A204.1 (cell line): ENCODE results near the gene FHOD3.

Experiments
- FAIRE-seq: peaks from 2 replicates; lab custom pipeline; 2012; peaks lifted over from hg19 to GRCh38; lab: Jason Lieb, UNC

Gene FHOD3

GRCh38 chr18:36522509-36522908 is 225.0 kb downstream of the FHOD3 start:
- no peak for FAIRE-seq

GRCh38 chr18:36525913-36526312 is 228.4 kb downstream of the FHOD3 start:
- no peak for FAIRE-seq

GRCh38 chr18:36526611-36527010 is 229.1 kb downstream of the FHOD3 start:
- no peak for FAIRE-seq

- no peak for FAIRE-seq
Observed at GRCh38 chr18:36527051-36527450, 229.5 kb downstream of the FHOD3 start.

GRCh38 chr18:36527740-36528455 is 230.4 kb downstream of the FHOD3 start:
- FAIRE-seq, result no peak

- FAIRE-seq, result no peak
Observed at GRCh38 chr18:36529747-36530146, 232.2 kb downstream of the FHOD3 start.

- FAIRE-seq, result no peak
Observed at GRCh38 chr18:36530676-36531405, 233.3 kb downstream of the FHOD3 start.

GRCh38 chr18:36531636-36532035 is 234.1 kb downstream of the FHOD3 start:
- FAIRE-seq, result no peak

GRCh38 chr18:36532394-36532793 is 234.9 kb downstream of the FHOD3 start:
- FAIRE-seq, result no peak

GRCh38 chr18:36532815-36533214 is 235.3 kb downstream of the FHOD3 start:
- no peak for FAIRE-seq

- no peak for FAIRE-seq
Observed at GRCh38 chr18:36533446-36534153, 236.1 kb downstream of the FHOD3 start.

- FAIRE-seq, result no peak
Observed at GRCh38 chr18:36534154-36534688, 236.7 kb downstream of the FHOD3 start.

GRCh38 chr18:36535202-36535935 is 237.9 kb downstream of the FHOD3 start:
- FAIRE-seq, result peak; percentile 32

GRCh38 chr18:36536426-36536825 is 238.9 kb downstream of the FHOD3 start:
- no peak for FAIRE-seq

- FAIRE-seq, result no peak
Observed at GRCh38 chr18:36537289-36537688, 239.8 kb downstream of the FHOD3 start.

- FAIRE-seq, result no peak
Observed at GRCh38 chr18:36539674-36540231, 242.2 kb downstream of the FHOD3 start.

GRCh38 chr18:36543030-36543429 is 245.5 kb downstream of the FHOD3 start:
- no peak for FAIRE-seq

- FAIRE-seq, result no peak
Observed at GRCh38 chr18:36543991-36544725, 246.6 kb downstream of the FHOD3 start.

GRCh38 chr18:36545821-36546427 is 248.4 kb downstream of the FHOD3 start:
- no peak for FAIRE-seq

- FAIRE-seq, result no peak
Observed at GRCh38 chr18:36546876-36547275, 249.4 kb downstream of the FHOD3 start.

GRCh38 chr18:36547544-36547943 is 250.0 kb downstream of the FHOD3 start:
- FAIRE-seq, result no peak
